Ishikawa (cell line): ENCODE results near the gene CEP83.

Experiments
- CEBPB ChIP-seq: IDR thresholded peaks from 2 replicates; pipeline ENCODE4 v1.6.1; 2012
- CREB1 ChIP-seq: IDR thresholded peaks from 2 replicates; pipeline ENCODE4 v1.6.1; 2012; ENCODE audit warnings: low read depth
- EGR1 ChIP-seq: IDR thresholded peaks from 2 replicates; pipeline ENCODE4 v1.6.1; 2012
- EP300 ChIP-seq: IDR thresholded peaks from 2 replicates; pipeline ENCODE4 v1.6.1; 2012; ENCODE audit warnings: borderline replicate concordance
- FOXM1 ChIP-seq: IDR thresholded peaks from 2 replicates; pipeline ENCODE4 v1.6.1; 2012; ENCODE audit warnings: low read depth, borderline replicate concordance
- NFIC ChIP-seq: IDR thresholded peaks from 2 replicates; pipeline ENCODE4 v1.6.1; 2012
- RAD21 ChIP-seq: IDR thresholded peaks from 2 replicates; pipeline ENCODE4 v1.6.1; 2012; ENCODE audit warnings: low read depth
- TAF1 ChIP-seq: IDR thresholded peaks from 2 replicates; pipeline ENCODE4 v1.6.1; 2012; ENCODE audit warnings: low read depth, mild to moderate bottlenecking
- TCF12 ChIP-seq: IDR thresholded peaks from 2 replicates; pipeline ENCODE4 v1.6.1; 2012; ENCODE audit warnings: low read depth
- TEAD4 ChIP-seq: IDR thresholded peaks from 2 replicates; pipeline ENCODE4 v1.6.1; 2012
- YY1 ChIP-seq: IDR thresholded peaks from 2 replicates; pipeline ENCODE4 v1.6.1; 2012; ENCODE audit warnings: low read depth
- ZBTB7A ChIP-seq: IDR thresholded peaks from 2 replicates; pipeline ENCODE4 v1.6.1; 2012; ENCODE audit warnings: low read depth
- TF ChIP-seq, protein P1 (sequence below): IDR thresholded peaks from 2 replicates; pipeline ENCODE4 v1.6.1; 2012
- TF ChIP-seq, protein P2 (sequence below): IDR thresholded peaks from 2 replicates; pipeline ENCODE4 v1.6.1; 2012; ENCODE audit warnings: low read depth, mild to moderate bottlenecking
- TF ChIP-seq, protein P3 (sequence below): IDR thresholded peaks from 2 replicates; pipeline ENCODE4 v1.6.1; 2012

CEP83 gene

DNA sequence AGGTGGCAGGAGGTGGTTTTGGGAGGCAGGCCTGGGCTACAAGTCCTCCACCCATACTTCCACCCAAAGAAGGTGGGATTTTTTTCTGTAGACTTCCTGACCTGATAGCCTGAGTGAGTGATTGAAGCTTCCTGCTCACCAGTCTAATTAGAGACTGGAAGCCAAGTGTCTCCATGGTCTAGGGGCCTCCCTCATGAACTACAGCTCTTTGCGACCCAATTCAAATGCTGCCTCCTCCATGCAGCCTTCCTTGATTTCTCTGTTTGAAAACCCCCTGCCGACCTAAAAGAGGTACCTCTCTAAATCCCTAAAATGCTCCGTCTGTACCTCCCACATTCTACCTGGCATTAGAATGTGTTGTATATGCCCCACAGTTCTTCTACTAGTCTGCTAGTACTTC lies 186.4 kb downstream of the CEP83 start:
- TF ChIP-seq EP300 (no peak), CREB1 (no peak), YY1 (no peak), NFIC (no peak), ZBTB7A (no peak), RAD21 (no peak), TAF1 (no peak), TCF12 (no peak), TEAD4 (no peak)
- TF ChIP-seq, protein P1, sequence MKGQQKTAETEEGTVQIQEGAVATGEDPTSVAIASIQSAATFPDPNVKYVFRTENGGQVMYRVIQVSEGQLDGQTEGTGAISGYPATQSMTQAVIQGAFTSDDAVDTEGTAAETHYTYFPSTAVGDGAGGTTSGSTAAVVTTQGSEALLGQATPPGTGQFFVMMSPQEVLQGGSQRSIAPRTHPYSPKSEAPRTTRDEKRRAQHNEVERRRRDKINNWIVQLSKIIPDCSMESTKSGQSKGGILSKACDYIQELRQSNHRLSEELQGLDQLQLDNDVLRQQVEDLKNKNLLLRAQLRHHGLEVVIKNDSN: no peak
- TF ChIP-seq, protein P2, sequence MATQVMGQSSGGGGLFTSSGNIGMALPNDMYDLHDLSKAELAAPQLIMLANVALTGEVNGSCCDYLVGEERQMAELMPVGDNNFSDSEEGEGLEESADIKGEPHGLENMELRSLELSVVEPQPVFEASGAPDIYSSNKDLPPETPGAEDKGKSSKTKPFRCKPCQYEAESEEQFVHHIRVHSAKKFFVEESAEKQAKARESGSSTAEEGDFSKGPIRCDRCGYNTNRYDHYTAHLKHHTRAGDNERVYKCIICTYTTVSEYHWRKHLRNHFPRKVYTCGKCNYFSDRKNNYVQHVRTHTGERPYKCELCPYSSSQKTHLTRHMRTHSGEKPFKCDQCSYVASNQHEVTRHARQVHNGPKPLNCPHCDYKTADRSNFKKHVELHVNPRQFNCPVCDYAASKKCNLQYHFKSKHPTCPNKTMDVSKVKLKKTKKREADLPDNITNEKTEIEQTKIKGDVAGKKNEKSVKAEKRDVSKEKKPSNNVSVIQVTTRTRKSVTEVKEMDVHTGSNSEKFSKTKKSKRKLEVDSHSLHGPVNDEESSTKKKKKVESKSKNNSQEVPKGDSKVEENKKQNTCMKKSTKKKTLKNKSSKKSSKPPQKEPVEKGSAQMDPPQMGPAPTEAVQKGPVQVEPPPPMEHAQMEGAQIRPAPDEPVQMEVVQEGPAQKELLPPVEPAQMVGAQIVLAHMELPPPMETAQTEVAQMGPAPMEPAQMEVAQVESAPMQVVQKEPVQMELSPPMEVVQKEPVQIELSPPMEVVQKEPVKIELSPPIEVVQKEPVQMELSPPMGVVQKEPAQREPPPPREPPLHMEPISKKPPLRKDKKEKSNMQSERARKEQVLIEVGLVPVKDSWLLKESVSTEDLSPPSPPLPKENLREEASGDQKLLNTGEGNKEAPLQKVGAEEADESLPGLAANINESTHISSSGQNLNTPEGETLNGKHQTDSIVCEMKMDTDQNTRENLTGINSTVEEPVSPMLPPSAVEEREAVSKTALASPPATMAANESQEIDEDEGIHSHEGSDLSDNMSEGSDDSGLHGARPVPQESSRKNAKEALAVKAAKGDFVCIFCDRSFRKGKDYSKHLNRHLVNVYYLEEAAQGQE: no peak
- TF ChIP-seq, protein P3, sequence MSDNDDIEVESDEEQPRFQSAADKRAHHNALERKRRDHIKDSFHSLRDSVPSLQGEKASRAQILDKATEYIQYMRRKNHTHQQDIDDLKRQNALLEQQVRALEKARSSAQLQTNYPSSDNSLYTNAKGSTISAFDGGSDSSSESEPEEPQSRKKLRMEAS: no peak

DNA sequence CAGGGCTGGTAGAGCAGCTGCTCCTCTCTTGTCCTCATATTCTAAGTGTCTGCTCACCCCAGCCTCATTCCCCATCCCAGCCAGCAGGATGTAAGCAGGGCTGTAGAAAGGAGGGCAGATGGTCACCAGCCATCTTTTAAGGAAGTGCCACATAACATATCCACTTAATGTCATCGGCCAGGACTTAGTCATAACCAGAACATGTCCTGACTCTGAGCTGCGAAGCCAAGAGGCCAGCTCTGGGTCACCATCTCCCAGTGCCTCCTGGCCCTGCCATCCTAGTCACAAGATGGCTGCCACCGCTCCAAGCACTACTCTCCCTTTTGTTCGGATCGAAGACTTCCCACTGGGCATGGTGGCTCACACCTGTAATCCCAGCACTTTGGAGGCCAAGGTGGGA lies 187.4 kb downstream of the CEP83 start:
- TF ChIP-seq EP300 (no peak), RAD21 (no peak), FOXM1 (no peak), CEBPB (no peak), ZBTB7A (no peak), TEAD4 (no peak), YY1 (no peak), CREB1 (no peak), TAF1 (no peak), NFIC (no peak), TCF12 (no peak), EGR1 (no peak)
- TF ChIP-seq, protein P3: no peak
- TF ChIP-seq, protein P1: no peak
- TF ChIP-seq, protein P2: no peak

DNA sequence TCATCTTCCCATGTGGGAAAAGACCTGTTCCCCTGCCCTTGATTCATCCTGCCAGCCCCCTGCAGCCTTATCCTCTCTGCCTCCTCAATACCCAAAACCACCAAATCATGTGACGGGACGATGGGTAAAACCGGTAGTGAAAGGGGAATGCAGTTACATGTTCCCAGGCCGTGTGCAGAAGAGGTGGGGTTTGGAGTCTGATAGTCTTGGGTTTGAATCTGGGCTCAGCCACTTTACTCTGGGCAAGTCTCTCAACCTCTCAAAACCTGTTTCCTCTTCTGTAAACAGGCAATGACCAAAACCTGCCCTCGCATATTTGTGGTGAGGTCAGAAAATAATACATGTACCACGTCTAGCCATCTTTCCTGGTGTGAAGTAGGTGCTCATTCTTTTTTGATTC lies 188.3 kb downstream of the CEP83 start:
- TF ChIP-seq EGR1 (no peak), CREB1 (no peak), NFIC (no peak), FOXM1 (no peak), CEBPB (no peak), TAF1 (no peak), TEAD4 (no peak), TCF12 (no peak), ZBTB7A (no peak), YY1 (no peak), EP300 (no peak), RAD21 (no peak)
- TF ChIP-seq, protein P1: no peak
- TF ChIP-seq, protein P2: no peak
- TF ChIP-seq, protein P3: no peak
